HepG2 (cell line): ENCODE results near the gene SLC4A7. TPM values are rescaled to one million over a fixed set of nuclear protein-coding genes. Genes with fewer than 3 reads are reported as not detected.

Experiments used
- ARID2 ChIP-seq: sonication (generic); formaldehyde crosslinking; IDR thresholded peaks from 2 replicates; pipeline ENCODE4 v1.8.1; 2022; ENCODE audit warnings: mild to moderate bottlenecking, missing genetic modification reagents, borderline replicate concordance
- ATRX ChIP-seq: sonication (generic); formaldehyde crosslinking; IDR thresholded peaks from 2 replicates; pipeline ENCODE4 v1.4.0; 2020; ENCODE audit warnings: missing genetic modification reagents, borderline replicate concordance
- IRF2 ChIP-seq: IDR thresholded peaks from 2 replicates; pipeline ENCODE4 v1.6.1; 2018; ENCODE audit warnings: missing genetic modification reagents, missing compliant biosample characterization
- MED8 ChIP-seq: sonication (generic); formaldehyde crosslinking; IDR thresholded peaks from 2 replicates; pipeline ENCODE4 v1.8.1; 2023; ENCODE audit warnings: mild to moderate bottlenecking, missing genetic modification reagents; ENCODE audit not compliant: insufficient replicate concordance
- MEIS1 ChIP-seq: sonication (generic); formaldehyde crosslinking; IDR thresholded peaks from 2 replicates; pipeline ENCODE4 v1.9.0; 2021; ENCODE audit warnings: mild to moderate bottlenecking, missing genetic modification reagents, moderate library complexity, borderline replicate concordance
- ONECUT2 ChIP-seq: sonication (generic); formaldehyde crosslinking; IDR thresholded peaks from 2 replicates; pipeline ENCODE4 v1.4.0; 2020; ENCODE audit warnings: missing genetic modification reagents
- PITX1 ChIP-seq: sonication (generic); formaldehyde crosslinking; IDR thresholded peaks from 2 replicates; pipeline ENCODE4 v1.5.1; 2020; ENCODE audit warnings: mild to moderate bottlenecking, missing genetic modification reagents
- SALL1 ChIP-seq: sonication (generic); formaldehyde crosslinking; IDR thresholded peaks from 2 replicates; pipeline ENCODE4 v1.8.0; 2022; ENCODE audit warnings: mild to moderate bottlenecking, missing genetic modification reagents
- SETDB1 ChIP-seq: sonication (generic); formaldehyde crosslinking; IDR thresholded peaks from 2 replicates; pipeline ENCODE4 v1.5.1; 2020; ENCODE audit warnings: missing genetic modification reagents, mild to moderate bottlenecking, borderline replicate concordance
- TFE3 ChIP-seq: IDR thresholded peaks from 2 replicates; pipeline ENCODE4 v1.6.1; 2016
- THAP11 ChIP-seq: IDR thresholded peaks from 2 replicates; pipeline ENCODE4 v1.6.1; 2016; ENCODE audit warnings: missing biosample characterization, missing genetic modification reagents
- TIGD3 ChIP-seq: sonication (generic); formaldehyde crosslinking; IDR thresholded peaks from 2 replicates; pipeline ENCODE4 v1.5.1; 2020; ENCODE audit warnings: mild to moderate bottlenecking, missing genetic modification reagents, borderline replicate concordance
- TOPORS ChIP-seq: sonication (generic); formaldehyde crosslinking; IDR thresholded peaks from 2 replicates; pipeline ENCODE4 v1.8.0; 2023; ENCODE audit warnings: mild to moderate bottlenecking, missing genetic modification reagents
- ZGPAT ChIP-seq: IDR thresholded peaks from 2 replicates; pipeline ENCODE4 v1.6.1; 2016; ENCODE audit warnings: mild to moderate bottlenecking
- ZNF160 ChIP-seq: sonication (generic); formaldehyde crosslinking; IDR thresholded peaks from 2 replicates; pipeline ENCODE4 v1.8.0; 2022; ENCODE audit warnings: mild to moderate bottlenecking, inconsistent platforms, missing genetic modification reagents
- ZNF557 ChIP-seq: sonication (generic); formaldehyde crosslinking; IDR thresholded peaks from 2 replicates; pipeline ENCODE4 v1.4.0; 2020; ENCODE audit warnings: missing genetic modification reagents
- ZNF609 ChIP-seq: sonication (generic); formaldehyde crosslinking; IDR thresholded peaks from 2 replicates; pipeline ENCODE4 v1.4.0; 2020; ENCODE audit warnings: mild to moderate bottlenecking, missing genetic modification reagents, borderline replicate concordance
- ZNF747 ChIP-seq: sonication (generic); formaldehyde crosslinking; IDR thresholded peaks from 2 replicates; pipeline ENCODE4 v1.8.1; 2023; ENCODE audit warnings: missing genetic modification reagents, mild to moderate bottlenecking, borderline replicate concordance
- ZNF784 ChIP-seq: sonication (generic); formaldehyde crosslinking; IDR thresholded peaks from 2 replicates; pipeline ENCODE4 v1.5.1; 2020; ENCODE audit warnings: missing genetic modification reagents, mild to moderate bottlenecking, borderline replicate concordance
- polyA plus RNA-seq, 8 experiments: library from polyadenylated mRNA; depleted of rRNA in 3 of 8; stranded (reverse) in 7 of 8; unstranded in 1 of 8; fragments of >200 nt; fragmentation: Illumina TruSeq in 4 of 8; extraction: Trizol in 4 of 8; gene quantifications; 2 replicates each; pipeline versions ENCODE4 v1.2.1 to v1.2.3, GENCODE V29; 2011 to 2016; ENCODE audit warnings: low read depth in 4 of 8, missing spikeins in 1 of 8, mixed read lengths in 1 of 8; ENCODE audit not compliant: insufficient read depth in 1 of 8
- total RNA-seq, 5 experiments: library from RNA; depleted of rRNA; stranded (reverse); fragments of >200 nt; fragmentation: Illumina TruSeq; extraction: Trizol; gene quantifications; 2 replicates each; pipeline ENCODE4 v1.2.3, GENCODE V29; 2016; ENCODE audit warnings: low read depth in 1 of 5

SLC4A7 gene
- total and polyA plus RNA-seq, 2 of the 13 experiments (the other 11 are each of a cell fraction or from before 2014, with no cell fraction given): 16.4 to 43.8 TPM

GRCh38 chr3:27521179-27521871 lies 37.1 kb upstream of the SLC4A7 start (continued):
- TF ChIP-seq ZNF557 (CRISPR knock-in tag) (no peak), SALL1 (peak; percentile 76), ZNF160 (CRISPR knock-in tag) (no peak), ONECUT2 (CRISPR knock-in tag) (no peak), ZGPAT (CRISPR knock-in tag) (peak; percentile 66; the same call in 1 of the 2 replicates), PITX1 (CRISPR knock-in tag) (no peak), ZNF784 (CRISPR knock-in tag) (no peak), ARID2 (CRISPR knock-in tag) (no peak), ATRX (no peak), ZNF747 (CRISPR knock-in tag) (no peak), SETDB1 (CRISPR knock-in tag) (no peak), TIGD3 (CRISPR knock-in tag) (no peak), ZNF609 (no peak), IRF2 (peak; percentile 45; the same call in 1 of the 2 replicates), MED8 (CRISPR knock-in tag) (no peak), THAP11 (CRISPR knock-in tag) (0 out of 2 replicates have a peak, but pooled peaks have one; percentile 30), TOPORS (no peak), TFE3 (peak; percentile 67; the same call in 1 of the 2 replicates), MEIS1 (CRISPR knock-in tag) (peak; percentile 45; the same call in 1 of the 2 replicates)
